GM19238 (cell line): Measurements from ENCODE around the gene ARRDC5.
"Not testable (repeated sequence)": the region's sequence is repeated elsewhere in the genome, so short reads cannot be mapped to it uniquely, and the experiment has no call there.

Experiments
- DNase-seq: peaks from one replicate; pipeline ENCODE4 v3.0.0; 2011; ENCODE audit warnings: low spot score; ENCODE audit not compliant: insufficient read length

ARRDC5 gene

GRCh38 chr19:4902796-4903195 is at the start of gene ARRDC5:
TSS of gene ARRDC5 (minus strand) at chr19:4902896. CDS start at chr19:4902825, 71 bp downstream.
- DNase-seq = no peak

DNA sequence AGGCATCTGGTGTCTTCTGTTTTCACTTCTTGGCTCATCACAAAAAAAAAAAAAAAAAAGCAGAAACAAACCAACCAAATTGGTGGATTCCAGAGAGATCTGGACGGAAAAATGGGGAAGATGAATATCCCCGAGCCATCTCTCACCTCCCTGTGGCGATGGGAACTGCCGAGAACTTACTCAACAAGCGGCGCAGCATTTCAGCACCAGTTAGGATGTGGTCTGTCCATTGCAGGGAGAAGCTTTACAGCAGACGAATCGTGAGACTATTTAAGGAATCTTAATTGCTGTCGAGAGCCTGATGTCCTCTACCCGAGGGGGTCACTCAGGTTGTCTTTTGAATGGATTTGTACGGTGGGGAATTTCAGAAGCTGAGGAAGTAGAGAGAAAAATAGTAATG is 49.0 kb upstream of the ARRDC5 start:
- no peak for DNase-seq

GRCh38 chr19:4950650-4951049 is 48.0 kb upstream of the ARRDC5 start:
- not testable (repeated sequence) for DNase-seq

- not testable (repeated sequence) for DNase-seq
These were observed 39.0 kb upstream of the ARRDC5 start for GRCh38 chr19:4941638-4942169.

GRCh38 chr19:4939466-4939865 is 36.8 kb upstream of the ARRDC5 start:
- no peak for DNase-seq

- DNase-seq = not testable (repeated sequence)
These were observed 35.8 kb upstream of the ARRDC5 start for GRCh38 chr19:4938461-4938860.

DNA sequence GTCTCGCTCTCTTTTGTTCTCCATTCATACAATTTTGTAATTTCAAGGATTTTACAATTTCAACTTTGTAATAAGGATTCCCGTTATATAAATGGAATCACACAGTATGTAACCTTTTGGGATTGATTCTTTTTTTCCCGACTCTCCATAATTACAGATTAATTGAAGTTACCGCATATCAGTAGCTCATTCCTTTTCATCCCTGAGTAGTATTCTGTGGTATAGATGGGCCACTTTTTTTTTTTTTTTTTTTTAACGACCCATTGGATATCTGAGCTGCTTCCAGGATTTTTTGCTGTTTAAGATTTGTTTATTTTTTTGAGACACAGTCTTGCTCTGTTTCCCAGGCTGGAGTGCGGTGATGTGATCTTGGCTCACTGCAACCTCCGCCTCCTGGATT is 34.4 kb upstream of the ARRDC5 start:
- no peak for DNase-seq

DNA sequence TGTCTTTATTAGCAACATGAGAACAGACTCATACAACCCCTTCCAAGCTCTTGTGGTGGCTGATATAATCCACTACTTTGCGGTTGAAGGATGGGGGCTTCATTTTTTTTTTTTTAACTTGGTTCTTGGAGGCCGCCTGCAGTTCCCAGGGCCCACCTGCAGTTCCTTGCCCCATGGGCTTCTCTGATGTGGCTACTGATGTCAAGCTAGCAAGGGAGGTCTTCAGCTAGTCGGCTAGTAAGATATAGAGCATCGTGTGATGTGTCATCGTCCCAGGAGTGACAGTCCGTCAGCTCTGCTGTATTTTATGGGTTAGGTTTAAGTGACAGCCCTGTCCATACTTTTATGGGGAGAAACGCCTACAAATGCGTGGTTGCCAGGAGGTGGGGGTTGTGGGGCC is 32.7 kb upstream of the ARRDC5 start:
- no peak for DNase-seq

DNA sequence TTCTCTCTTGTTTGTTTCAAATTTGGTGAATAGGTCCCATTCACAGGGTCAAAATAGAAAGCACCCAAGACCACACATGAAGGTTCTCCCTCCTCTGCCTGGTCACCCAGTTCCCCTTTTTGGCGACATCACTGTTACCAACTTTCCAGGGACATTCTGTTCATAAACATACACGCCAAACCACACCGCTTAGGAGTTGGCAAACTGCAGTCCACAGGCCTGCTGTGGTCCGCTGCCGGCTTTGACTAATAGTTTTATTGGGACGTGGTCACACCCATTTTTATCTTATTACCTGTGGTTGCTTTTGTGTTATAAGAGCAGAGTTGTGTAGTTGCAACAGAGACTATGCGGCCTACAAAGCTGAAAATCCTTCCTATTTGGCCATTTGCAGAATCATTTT is 30.8 kb upstream of the ARRDC5 start:
- DNase-seq = no peak

GRCh38 chr19:4932711-4933110 is 30.0 kb upstream of the ARRDC5 start:
- DNase-seq = no peak

GRCh38 chr19:4930664-4931063 is 28.0 kb upstream of the ARRDC5 start:
- DNase-seq = no peak

- no peak for DNase-seq
These were observed 26.5 kb upstream of the ARRDC5 start for GRCh38 chr19:4929186-4929585.

- no peak for DNase-seq
These were observed 20.6 kb upstream of the ARRDC5 start for GRCh38 chr19:4923276-4923747.

DNA sequence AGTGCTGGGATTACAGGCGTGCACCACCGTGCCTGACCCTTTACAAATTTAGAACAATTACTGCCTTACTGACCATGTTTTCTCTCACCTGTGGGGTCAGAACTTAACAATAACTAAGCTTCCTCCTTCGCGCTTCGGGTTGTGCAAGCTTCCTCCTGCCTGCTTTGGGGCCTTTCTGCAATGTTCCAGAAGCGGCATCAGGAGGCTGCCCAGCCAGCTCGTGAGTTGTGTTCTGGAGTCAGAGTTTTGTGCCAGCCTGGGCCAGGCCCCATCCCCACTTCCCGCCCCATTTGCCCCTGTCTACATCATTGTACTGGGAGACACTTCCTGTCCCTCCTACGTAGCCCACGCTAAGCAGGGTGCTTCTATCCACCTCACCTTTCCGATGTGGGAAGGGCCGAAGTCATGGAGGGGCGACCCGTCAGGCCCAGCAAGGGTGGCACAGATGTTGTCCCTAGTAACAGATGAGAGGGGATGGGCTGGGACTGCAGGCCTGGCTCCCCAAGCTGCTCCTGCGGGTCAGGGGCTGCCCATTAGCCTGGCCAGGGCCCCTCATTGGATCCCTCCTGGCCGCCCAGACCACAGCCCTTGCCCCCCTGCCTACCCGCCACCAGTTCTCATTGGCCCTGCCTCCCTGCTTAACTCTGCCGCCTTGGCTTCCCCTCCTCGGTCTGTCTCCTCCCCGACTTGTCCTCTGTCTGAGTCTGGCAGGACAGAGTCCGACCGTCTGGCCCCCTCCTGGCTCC is 20.0 kb upstream of the ARRDC5 start:
- no peak for DNase-seq

DNA sequence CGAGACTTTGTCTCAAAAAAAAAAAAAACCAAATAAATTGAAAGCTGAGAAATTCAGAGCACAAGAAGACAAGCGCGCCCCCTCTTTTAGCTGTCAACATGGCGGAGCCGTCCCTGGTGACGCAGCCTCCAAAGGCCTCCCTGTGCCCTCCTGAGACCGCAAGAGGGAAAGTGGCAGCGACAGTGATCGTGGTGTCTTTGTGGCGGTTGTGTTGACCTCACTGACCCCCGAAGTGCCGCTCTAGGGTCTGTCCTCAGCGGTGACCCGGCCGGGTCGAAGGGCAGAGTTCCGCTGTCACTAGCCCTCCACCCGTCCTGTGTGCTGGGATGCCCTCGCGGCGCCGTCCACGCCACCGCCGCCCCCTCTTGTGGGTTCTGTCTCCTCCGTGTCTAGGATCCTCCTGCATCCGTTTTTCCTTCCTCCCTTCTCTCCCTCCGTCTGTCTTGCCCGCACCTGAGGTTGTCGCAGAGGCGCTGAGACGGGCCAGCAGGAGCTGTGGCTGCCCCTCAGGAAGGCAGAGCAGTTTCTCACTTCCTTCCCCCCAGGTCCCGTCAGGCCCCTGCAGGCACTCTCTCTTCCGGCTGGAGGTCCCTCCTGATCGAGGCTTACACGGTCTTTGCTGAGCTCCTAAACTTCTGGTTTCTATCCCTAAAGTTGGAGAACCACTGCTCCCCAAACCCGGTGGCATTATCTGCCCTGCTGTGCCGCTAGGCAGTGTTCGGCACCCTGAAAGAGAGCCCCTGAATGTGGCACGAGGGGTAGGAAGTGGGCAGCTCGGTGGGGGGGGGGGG is 13.8 kb upstream of the ARRDC5 start:
- peak; percentile 70 for DNase-seq

GRCh38 chr19:4914736-4915501 is 12.2 kb upstream of the ARRDC5 start:
- DNase-seq = no peak

GRCh38 chr19:4913996-4914735 is 11.5 kb upstream of the ARRDC5 start:
- DNase-seq = no peak

GRCh38 chr19:4911786-4912672 is 9.3 kb upstream of the ARRDC5 start:
- DNase-seq = peak; percentile 56

- DNase-seq = no peak
These were observed 8.6 kb upstream of the ARRDC5 start for GRCh38 chr19:4911314-4911713.
